Progenitor cell of endocrine pancreas (in vitro differentiated cells): ENCODE results near the gene ARMH4. TPM values are rescaled to one million over a fixed set of nuclear protein-coding genes. Genes with fewer than 3 reads are reported as not detected.

Experiments used
- DNase-seq: peaks from one replicate; pipeline ENCODE4 v3.0.0; 2021; ENCODE audit warnings: low spot score; ENCODE audit not compliant: unreplicated experiment
- H3K27ac Mint-ChIP-seq: 2 replicates; pipeline ENCODE4 v1.8.0; 2021; ENCODE audit warnings: mild to moderate bottlenecking, moderate library complexity, mixed read lengths
- H3K27me3 Mint-ChIP-seq: 2 replicates; pipeline ENCODE4 v1.8.0; 2021; ENCODE audit warnings: mixed read lengths
- H3K36me3 Mint-ChIP-seq: 2 replicates; pipeline ENCODE4 v1.8.0; 2022; ENCODE audit warnings: mixed read lengths; ENCODE audit not compliant: insufficient read depth
- H3K4me1 Mint-ChIP-seq: 2 replicates; pipeline ENCODE4 v1.8.0; 2021; ENCODE audit warnings: low read depth, mixed read lengths
- H3K4me3 Mint-ChIP-seq: 2 replicates; pipeline ENCODE4 v1.8.0; 2021; ENCODE audit warnings: low read depth, mild to moderate bottlenecking, moderate library complexity, mixed read lengths
- H3K9me3 Mint-ChIP-seq: 2 replicates; pipeline ENCODE4 v1.8.0; 2021; ENCODE audit warnings: low read depth, mixed read lengths
- total RNA-seq: library from RNA; stranded (reverse); gene quantifications from 2 replicates; pipeline ENCODE4 v1.2.1, GENCODE V29; 2021
- TF ChIP-seq, protein P1 (sequence below): fragments of 200-600 bp; sonication (generic); IDR thresholded peaks from one replicate; pipeline ENCODE4 v1.5.0; 2021; ENCODE audit warnings: antibody characterized with exemption, mild to moderate bottlenecking; ENCODE audit not compliant: unreplicated experiment

ARMH4 gene
- total RNA-seq, 1 donor from 2014 or later = 36.2 TPM

DNA sequence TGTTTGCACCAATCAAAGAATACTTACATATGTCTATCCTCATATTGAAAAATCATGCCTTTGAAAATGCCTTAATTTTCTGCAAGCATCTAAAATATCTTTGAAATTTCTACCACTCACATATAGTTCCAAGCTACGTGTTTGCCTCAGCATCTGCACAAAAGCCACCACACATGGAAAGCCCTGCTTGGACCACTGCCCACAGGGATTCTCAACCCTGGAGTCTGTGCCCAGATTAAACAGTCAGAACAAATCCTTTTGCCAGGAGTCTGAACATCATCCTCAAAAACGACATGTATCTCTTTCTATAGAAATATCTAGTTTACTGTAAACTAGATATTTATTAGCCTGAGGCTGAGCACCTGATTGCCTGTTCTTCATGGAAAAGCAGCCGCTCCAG is 32.6 kb downstream of the ARMH4 start:
- Mint-ChIP-seq H3K4me3 (no peak overlapping the region), H3K36me3 (peaks cover 8% of the 10 kb centered on the region), H3K4me1 (no peaks in the 10 kb centered on the region), H3K27me3 (no peaks in the 10 kb centered on the region), H3K9me3 (peaks cover 5% of the 10 kb centered on the region), H3K27ac (peak overlapping the region; percentile 81)
- no peak for DNase-seq
- TF ChIP-seq, protein P1, sequence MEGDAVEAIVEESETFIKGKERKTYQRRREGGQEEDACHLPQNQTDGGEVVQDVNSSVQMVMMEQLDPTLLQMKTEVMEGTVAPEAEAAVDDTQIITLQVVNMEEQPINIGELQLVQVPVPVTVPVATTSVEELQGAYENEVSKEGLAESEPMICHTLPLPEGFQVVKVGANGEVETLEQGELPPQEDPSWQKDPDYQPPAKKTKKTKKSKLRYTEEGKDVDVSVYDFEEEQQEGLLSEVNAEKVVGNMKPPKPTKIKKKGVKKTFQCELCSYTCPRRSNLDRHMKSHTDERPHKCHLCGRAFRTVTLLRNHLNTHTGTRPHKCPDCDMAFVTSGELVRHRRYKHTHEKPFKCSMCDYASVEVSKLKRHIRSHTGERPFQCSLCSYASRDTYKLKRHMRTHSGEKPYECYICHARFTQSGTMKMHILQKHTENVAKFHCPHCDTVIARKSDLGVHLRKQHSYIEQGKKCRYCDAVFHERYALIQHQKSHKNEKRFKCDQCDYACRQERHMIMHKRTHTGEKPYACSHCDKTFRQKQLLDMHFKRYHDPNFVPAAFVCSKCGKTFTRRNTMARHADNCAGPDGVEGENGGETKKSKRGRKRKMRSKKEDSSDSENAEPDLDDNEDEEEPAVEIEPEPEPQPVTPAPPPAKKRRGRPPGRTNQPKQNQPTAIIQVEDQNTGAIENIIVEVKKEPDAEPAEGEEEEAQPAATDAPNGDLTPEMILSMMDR = no peak

DNA sequence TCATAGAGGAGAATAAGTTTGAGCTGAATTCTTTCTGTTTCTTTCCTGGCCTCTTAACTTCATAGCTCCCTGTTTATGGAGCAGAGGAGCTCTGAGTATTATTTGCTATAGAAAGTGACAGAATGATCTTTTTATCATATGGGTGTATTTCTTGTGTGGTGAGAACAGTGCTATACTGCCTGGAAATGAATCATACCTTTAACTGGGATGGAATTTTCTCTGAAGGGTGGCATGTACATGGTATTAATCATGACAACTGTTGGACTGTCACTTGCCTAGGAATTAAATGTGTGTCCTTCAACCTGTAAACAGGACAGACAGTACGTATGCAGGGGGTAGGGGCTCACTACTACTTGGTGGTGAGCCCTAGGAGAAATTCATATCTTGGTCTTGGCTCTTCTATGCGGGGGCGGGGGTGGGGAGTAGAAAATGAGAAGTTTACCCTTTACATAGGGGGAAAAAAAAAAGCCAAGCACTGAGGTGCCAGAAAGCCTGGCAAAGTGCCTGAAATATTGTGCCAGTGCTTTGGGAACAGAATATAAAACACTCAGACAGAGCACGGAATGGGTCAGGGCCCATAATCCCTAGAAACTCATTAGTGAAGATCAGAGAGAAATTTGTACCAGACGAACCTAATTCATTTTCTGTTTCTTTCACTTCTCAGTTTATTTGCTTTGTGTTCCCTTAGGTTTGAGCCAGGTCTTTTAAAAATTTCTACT is 33.8 kb downstream of the ARMH4 start:
- Mint-ChIP-seq H3K36me3 (peaks cover 7% of the 10 kb centered on the region), H3K4me1 (no peaks in the 10 kb centered on the region), H3K27me3 (no peaks in the 10 kb centered on the region), H3K4me3 (no peak overlapping the region), H3K9me3 (peaks cover 5% of the 10 kb centered on the region), H3K27ac (no peak overlapping the region)
- TF ChIP-seq, protein P1 = no peak
- DNase-seq = no peak

DNA sequence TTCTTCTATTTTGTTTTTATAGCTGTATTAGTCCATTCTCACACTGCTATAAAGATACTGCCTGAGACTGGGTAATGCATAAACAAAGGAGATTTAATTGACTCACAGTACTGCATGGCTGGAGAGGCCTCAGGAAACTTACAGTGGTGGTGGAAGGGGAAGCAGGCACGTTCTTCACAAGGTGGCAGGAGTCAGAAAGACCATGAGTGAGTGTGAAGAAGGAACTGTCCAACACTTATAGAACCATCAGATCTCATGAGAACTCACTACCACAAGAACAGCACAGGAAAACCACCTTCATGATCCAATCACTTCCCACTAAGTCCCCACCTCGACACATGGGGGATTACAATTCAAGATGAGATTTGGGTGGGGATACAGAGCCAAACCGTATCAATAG is 42.3 kb downstream of the ARMH4 start:
- peaks cover 5% of the 10 kb centered on the region for H3K4me1 Mint-ChIP-seq
- H3K9me3 Mint-ChIP-seq = no peaks in the 10 kb centered on the region
- no peaks in the 10 kb centered on the region for H3K27me3 Mint-ChIP-seq
- DNase-seq = no peak
- TF ChIP-seq, protein P1 = no peak
- H3K27ac Mint-ChIP-seq = no peak overlapping the region
- H3K36me3 Mint-ChIP-seq = no peaks in the 10 kb centered on the region
- no peak overlapping the region for H3K4me3 Mint-ChIP-seq

DNA sequence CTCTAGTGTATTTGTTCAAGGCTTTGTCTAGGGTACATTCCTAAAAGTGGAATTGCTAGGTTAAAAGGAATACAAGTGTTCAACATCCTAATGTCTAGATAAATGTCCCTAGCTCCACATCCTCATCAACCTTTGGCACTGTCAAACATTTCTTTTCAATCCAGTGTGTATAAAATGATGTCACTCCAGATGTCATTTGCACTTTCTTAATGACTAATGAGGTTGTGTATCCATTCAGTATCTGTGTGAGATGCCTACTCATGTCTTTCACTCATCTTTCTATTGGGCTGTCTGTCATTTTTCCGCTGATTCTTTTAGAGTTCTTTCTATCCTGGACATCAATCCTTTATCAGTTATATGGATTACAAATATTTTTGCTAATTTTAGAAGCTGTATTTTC is 43.3 kb downstream of the ARMH4 start:
- H3K4me1 Mint-ChIP-seq = peaks cover 8% of the 10 kb centered on the region
- TF ChIP-seq, protein P1 = no peak
- H3K9me3 Mint-ChIP-seq = no peaks in the 10 kb centered on the region
- H3K36me3 Mint-ChIP-seq = no peaks in the 10 kb centered on the region
- no peaks in the 10 kb centered on the region for H3K27me3 Mint-ChIP-seq
- no peak overlapping the region for H3K27ac Mint-ChIP-seq
- no peak for DNase-seq
- H3K4me3 Mint-ChIP-seq = no peak overlapping the region

DNA sequence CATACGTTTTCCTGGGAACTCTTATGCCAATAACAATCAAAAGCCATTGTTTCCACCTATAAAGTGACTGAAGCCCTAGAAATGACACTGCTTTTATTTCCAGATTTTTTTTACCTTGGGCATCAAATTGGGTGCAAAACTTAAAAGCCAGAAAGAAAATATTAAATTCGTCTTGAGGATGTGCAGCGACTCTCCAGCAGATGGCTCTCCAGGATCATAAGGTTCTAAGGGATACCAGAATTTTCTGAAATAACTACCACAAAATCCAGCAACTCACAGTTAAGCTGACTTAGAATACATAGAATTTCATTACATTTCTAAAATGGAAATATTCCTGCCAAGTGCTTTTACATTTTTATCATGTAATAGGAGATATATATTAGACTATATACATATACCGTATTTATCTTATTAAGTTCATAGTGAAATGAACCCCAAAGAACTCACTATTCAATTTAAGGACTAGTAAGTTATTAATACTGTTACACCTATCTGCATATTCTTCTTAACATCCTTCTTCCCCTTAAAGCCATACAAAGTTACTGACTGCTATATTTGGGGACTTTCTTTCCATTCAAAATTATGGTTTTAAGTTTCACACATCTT is 44.0 kb downstream of the ARMH4 start:
- no peak for DNase-seq
- no peaks in the 10 kb centered on the region for H3K27me3 Mint-ChIP-seq
- H3K4me1 Mint-ChIP-seq = peaks cover 8% of the 10 kb centered on the region
- TF ChIP-seq, protein P1 = peak; percentile 83
- no peaks in the 10 kb centered on the region for H3K9me3 Mint-ChIP-seq
- H3K27ac Mint-ChIP-seq = no peak overlapping the region
- H3K4me3 Mint-ChIP-seq = no peak overlapping the region
- H3K36me3 Mint-ChIP-seq = no peaks in the 10 kb centered on the region
